Ammon's horn (tissue), 1 donor: ENCODE data around the gene KCNH1.
"Not testable (repeated sequence)": the region's sequence is repeated elsewhere in the genome, so short reads cannot be mapped to it uniquely, and the experiment has no call there.

Source experiments
- DNase-seq: peaks from one replicate; pipeline ENCODE4 v3.0.0-alpha.2; 2016; ENCODE audit warnings: low spot score

Gene KCNH1

GRCh38 chr1:210686841-210687240, 447.1 kb downstream of the KCNH1 start:
- no peak for DNase-seq

- no peak for DNase-seq
These were observed 448.7 kb downstream of the KCNH1 start for GRCh38 chr1:210685295-210685650.

- no peak for DNase-seq
These were observed 449.3 kb downstream of the KCNH1 start for GRCh38 chr1:210684466-210685294.

DNA sequence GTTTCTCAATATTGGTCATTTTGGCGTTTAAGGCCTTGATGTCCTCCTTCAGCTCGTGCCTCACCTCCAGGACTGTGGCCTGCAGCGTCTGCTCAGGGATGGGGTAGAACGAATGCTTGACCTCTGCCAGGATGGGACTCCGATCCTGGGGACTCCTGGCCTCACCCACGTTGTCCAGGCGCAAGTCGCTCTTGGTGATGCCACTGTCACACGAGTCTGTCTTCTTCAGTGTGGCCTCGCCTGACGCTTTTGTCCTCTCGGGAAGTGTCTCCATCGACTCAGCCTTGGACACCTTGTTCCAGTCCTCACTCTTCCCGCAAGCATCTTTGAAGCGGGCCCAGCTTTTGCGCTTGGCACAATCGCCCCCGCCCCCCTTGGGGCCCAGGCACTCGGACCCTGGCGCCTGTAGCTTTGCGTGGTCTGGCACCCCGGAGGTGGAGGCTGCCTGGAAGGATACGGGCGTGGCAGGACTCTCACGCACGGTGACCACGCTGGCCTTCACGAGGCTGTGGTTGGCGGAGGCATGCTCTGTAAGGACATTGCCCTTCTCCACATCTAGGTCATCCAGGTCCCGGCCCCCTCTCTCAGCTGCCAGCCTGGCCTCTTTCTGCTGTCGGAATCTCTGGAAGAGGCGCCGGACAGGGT, 450.4 kb downstream of the KCNH1 start:
- no peak for DNase-seq

DNA sequence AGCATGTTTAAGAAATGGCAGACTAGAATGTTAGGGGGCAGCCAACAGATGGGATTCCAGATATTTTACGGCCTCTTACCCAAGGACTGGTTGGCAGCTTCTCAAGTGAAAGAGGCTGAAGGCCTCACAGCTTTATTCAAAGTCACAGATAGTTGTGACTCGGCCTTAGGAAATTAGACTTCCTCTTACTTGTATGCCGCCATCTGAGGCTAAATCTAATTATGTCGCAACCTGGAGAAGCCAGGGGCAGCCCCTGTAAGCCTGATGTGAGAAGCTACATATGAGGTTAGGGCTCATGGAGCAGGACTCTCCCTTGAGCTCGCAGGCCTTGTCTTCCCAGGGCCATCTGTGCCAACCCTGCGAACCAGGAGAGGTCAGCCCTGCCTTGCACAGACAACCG, 452.8 kb downstream of the KCNH1 start:
- DNase-seq, result no peak

DNA sequence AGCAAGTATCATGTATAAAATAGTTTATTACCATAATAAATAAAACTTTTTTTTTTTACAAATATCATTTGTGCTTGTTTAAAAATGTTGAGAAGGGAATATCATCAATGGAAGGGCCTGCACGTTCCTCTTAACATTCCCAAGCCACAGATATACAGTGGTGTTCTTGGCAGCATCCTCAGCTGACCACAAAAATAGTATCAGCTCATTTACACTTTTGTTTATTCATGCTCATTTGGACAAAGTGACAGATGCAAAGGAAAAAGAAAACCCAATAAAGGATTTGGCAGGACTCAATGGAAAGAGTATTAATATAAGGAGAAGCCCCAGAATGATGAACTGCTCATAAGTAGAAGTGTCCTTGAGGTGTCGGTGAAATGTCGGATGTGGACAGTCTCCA, 455.6 kb downstream of the KCNH1 start:
- DNase-seq, result no peak

DNA sequence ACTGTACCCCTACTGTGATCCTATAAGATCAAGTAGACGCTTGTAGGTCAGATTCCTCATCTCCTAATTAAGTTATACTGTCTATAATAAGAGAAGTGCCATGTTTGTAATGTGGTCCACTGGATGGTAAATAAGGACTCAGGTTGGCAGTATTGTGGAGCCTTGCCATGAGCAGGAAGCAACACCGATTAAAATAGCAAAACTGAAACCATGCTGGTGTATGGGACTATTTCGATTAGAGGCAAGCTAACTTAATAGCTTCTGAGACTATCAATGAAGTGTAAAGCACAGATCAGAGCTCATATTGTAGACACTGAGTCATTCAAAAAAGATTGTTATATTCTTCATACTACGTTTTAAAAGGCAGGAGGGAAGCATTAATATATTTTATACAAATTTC, 456.4 kb downstream of the KCNH1 start:
- no peak for DNase-seq

- no peak for DNase-seq
These were observed 457.4 kb downstream of the KCNH1 start for GRCh38 chr1:210676539-210676938.

GRCh38 chr1:210674151-210674550, 459.8 kb downstream of the KCNH1 start:
- no peak for DNase-seq

GRCh38 chr1:210669951-210670350, 464.0 kb downstream of the KCNH1 start:
- DNase-seq, result no peak

DNA sequence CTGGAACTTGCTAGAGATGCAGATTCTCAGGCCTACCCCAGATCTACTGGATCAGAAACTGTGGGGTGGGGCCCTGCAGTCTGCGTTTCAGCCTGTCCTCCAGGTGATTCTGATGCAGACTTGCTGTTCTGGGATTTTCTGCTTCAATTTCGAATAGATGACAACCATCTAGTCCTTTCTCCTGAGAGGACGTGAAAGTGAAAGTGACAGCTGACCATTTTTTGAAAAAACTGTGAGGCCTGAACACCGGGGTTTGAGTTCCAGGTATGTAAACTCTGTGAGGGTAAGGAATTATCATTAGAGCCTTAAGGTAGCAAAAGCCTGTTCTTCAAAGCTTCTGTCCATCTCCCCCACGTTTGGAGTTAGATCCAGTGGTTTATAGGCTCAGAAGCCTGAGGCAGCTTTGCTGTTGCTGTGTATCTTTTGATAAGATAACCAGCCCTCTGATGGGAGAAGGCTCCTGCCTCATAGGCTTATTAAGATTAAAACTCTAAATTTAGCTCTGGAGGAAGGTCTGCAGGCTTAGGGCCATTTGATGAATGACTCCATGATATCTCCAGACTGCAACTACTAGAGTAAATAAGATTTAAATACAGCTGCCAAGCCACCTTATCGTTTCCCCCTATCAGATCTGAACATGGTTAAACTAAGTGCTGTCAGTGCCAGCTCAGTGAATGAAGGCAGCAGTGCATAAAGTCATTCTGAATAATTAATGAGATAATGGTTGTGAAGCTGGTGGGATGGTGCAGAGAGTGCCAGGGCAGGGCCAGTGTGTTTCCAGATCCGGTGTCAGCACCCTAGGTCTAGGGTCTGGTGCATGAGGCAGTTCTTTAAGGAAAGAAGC, 470.0 kb downstream of the KCNH1 start:
- DNase-seq, result no peak

GRCh38 chr1:210662291-210663050, 471.5 kb downstream of the KCNH1 start:
- no peak for DNase-seq

- not testable (repeated sequence) for DNase-seq
These were observed 472.4 kb downstream of the KCNH1 start for GRCh38 chr1:210661520-210661919.

DNA sequence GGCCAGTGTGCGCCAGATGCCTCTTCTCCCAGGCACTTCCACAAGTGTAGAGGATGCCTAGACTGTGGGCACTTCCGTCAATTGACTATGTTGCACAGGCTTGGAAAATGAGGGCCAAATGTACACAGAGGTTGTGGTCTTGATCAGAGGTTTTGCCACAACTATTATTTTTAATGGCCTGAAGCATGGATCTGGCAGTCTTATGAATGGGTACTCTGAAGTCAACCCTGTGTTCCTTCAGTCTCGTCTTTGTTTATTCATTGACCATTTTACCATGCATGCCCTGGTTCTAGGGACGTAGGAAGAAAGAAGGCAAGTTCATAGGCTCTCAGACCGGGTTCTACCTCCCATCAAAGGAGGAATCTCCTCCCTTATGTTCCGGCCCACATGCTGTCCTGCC, 476.1 kb downstream of the KCNH1 start:
- no peak for DNase-seq

DNA sequence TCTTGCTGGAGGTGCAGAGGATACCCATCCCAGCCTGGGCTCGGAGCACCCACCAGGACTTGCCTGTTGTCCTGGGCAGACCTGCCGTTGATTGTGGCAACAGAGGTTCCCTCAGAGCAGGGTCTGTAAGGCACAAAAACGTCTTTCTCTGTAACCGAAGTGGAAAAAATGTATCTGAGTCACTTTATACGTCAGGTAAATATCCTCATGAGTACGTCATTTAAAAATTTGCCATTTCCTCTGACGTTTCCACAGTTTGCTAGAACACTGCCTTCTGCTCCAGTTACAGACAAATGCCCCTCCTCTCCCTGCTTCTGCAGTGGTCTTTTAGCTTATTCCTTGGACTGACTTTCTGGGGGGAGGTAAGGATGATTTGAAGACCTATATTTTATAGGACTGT, 478.4 kb downstream of the KCNH1 start:
- no peak for DNase-seq

DNA sequence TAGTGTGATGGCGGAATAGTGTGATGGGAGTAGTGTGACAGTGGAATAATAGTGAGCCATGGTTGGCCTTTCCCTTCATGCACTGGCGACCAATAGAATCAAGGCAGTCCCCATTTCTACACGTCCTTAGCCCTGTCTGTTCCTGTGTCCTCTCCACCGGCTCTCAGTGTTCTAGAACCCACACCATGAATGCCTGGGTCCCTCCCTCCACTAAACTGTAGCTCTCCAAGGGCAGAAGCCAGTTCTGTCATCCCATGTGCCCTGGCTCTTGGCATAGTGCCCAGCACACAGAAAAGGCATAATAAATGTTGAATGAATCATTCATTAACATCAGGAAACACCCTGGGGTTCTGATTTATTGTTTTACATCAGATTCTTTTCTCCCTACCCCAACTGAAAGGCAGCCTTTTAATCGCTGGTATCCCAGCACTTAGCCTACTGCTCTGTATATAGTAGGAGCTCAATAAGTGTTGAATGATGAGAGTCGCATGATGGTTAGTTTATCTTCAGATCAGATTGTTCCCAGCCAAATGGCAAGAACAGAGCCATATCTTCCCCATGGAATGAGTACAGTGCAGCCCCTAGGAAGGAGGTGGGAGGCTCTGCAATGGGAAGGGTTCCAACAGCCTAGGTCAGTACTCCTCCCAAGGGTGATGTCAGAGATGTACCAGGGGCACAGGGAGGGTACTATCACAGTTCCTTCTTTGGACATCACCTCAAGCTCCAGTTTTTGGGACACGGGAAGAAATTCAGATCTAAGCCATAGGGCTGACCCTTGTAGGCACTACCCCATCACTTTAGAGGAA, 479.6 kb downstream of the KCNH1 start:
- no peak for DNase-seq

DNA sequence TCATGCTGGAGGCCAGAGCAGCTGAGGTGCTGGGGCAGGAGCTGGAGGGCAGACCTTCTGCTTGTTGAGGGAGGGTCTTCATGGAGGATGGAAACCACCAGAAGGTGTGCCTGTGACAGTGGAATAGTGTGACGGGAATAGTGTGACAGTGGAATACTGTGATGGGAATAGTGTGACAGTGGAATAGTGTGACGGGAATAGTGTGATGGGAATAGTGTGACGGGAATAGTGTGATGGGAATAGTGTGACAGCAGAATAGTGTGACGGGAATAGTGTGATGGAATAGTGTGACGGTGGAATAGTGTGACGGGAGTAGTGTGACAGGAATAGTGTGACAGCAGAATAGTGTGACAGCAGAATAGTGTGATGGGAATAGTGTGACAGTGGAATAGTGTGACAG, 480.2 kb downstream of the KCNH1 start:
- peak; percentile 50 for DNase-seq

- no peak for DNase-seq
These were observed 481.5 kb downstream of the KCNH1 start for GRCh38 chr1:210652329-210652954.

- DNase-seq, result no peak
These were observed 483.5 kb downstream of the KCNH1 start for GRCh38 chr1:210650403-210650802.

- no peak for DNase-seq
These were observed 485.2 kb downstream of the KCNH1 start for GRCh38 chr1:210648588-210649269.
